GM23248 (cell line): Measurements from ENCODE around the gene EZR. TPM values are rescaled to one million over a fixed set of nuclear protein-coding genes. Genes with fewer than 3 reads are reported as not detected.

ENCODE experiments used
- DNase-seq: peaks from one replicate; pipeline ENCODE4 v3.0.0-alpha.2; 2015
- H2AFZ ChIP-seq: fragments of 200-600 bp; sonication (generic); 2 replicates; pipeline ENCODE4 v1.6.1; 2016; ENCODE audit warnings: antibody characterized with exemption
- H3F3A ChIP-seq: fragments of 200-600 bp; sonication (generic); 2 replicates; pipeline ENCODE4 v1.6.1; 2016; ENCODE audit warnings: mild to moderate bottlenecking, antibody characterized with exemption, mixed run types; ENCODE audit not compliant: insufficient read depth
- H3K27ac ChIP-seq: fragments of 200-600 bp; sonication (generic); 2 replicates; pipeline ENCODE4 v1.5.1; 2016; ENCODE audit warnings: mild to moderate bottlenecking
- H3K27me3 ChIP-seq: fragments of 200-600 bp; sonication (generic); replicated peaks from 2 replicates; pipeline ENCODE4 v1.6.1; 2016; ENCODE audit warnings: mild to moderate bottlenecking; ENCODE audit not compliant: insufficient read depth
- H3K36me3 ChIP-seq: fragments of 200-600 bp; sonication (generic); 2 replicates; pipeline ENCODE4 v1.6.1; 2016; ENCODE audit warnings: low read depth, mild to moderate bottlenecking
- H3K4me1 ChIP-seq: fragments of 200-600 bp; sonication (generic); 2 replicates; pipeline ENCODE4 v1.6.1; 2016; ENCODE audit warnings: mild to moderate bottlenecking; ENCODE audit not compliant: insufficient read depth
- H3K4me2 ChIP-seq: fragments of 200-600 bp; sonication (generic); one replicate; pipeline ENCODE4 v1.6.1; 2016; ENCODE audit warnings: mild to moderate bottlenecking; ENCODE audit not compliant: unreplicated experiment
- H3K4me3 ChIP-seq: fragments of 200-600 bp; sonication (generic); 2 replicates; pipeline ENCODE4 v1.5.1; 2016; ENCODE audit warnings: mild to moderate bottlenecking
- H3K79me2 ChIP-seq: fragments of 200-600 bp; sonication (generic); 2 replicates; pipeline ENCODE4 v1.6.1; 2016; ENCODE audit warnings: mild to moderate bottlenecking; ENCODE audit not compliant: insufficient read depth
- H3K9ac ChIP-seq: fragments of 200-600 bp; sonication (generic); 2 replicates; pipeline ENCODE4 v1.6.1; 2016; ENCODE audit warnings: mild to moderate bottlenecking
- H3K9me2 ChIP-seq: fragments of 200-600 bp; sonication (generic); 2 replicates; pipeline ENCODE4 v1.6.1; 2016; ENCODE audit warnings: mixed run types, mild to moderate bottlenecking, moderate library complexity; ENCODE audit not compliant: insufficient read depth
- H3K9me3 ChIP-seq: fragments of 200-600 bp; sonication (generic); one replicate; pipeline ENCODE4 v1.6.1; 2017; ENCODE audit warnings: low read depth
- H4K20me1 ChIP-seq: fragments of 200-600 bp; sonication (generic); 2 replicates; pipeline ENCODE4 v1.6.0; 2016; ENCODE audit not compliant: insufficient read depth
- EZH2 ChIP-seq: fragments of 200-600 bp; sonication (generic); IDR thresholded peaks from 2 replicates; pipeline ENCODE4 v1.6.1; 2018; ENCODE audit warnings: antibody characterized with exemption, mild to moderate bottlenecking; ENCODE audit not compliant: insufficient read depth, poor library complexity, severe bottlenecking
- EZH2phosphoT487 ChIP-seq: fragments of 200-600 bp; sonication (generic); IDR thresholded peaks from 2 replicates; pipeline ENCODE4 v1.6.1; 2018; ENCODE audit warnings: antibody characterized with exemption, moderate library complexity, mild to moderate bottlenecking, low read depth; ENCODE audit not compliant: insufficient read depth
- WGBS, 2 experiments: methylation state at CpG; one replicate each; pipeline ENCODE4 v1.1.6; 2015 to 2017; ENCODE audit warnings: low lambda C conversion rate in 2 of 2, low coverage in 1 of 2; ENCODE audit errors: missing lambda C conversion rate in 2 of 2; 5-methylcytosine and 5-hydroxymethylcytosine counted together
- in situ Hi-C: fragments of 300-500 bp; cut with MboI; formaldehyde crosslinking; loops from 2 replicates; pipeline ENCODE4 v1.15.0; 2020
- polyA plus RNA-seq: library from polyadenylated mRNA; unstranded; fragments of >200 nt; fragmentation: Nextera tagmentation; extraction: Ambion mirVana; gene quantifications from 2 replicates; pipeline ENCODE4 v1.2.1, GENCODE V29; 2016
- total RNA-seq: library from RNA; depleted of rRNA; stranded (reverse); fragments of >200 nt; shearing (Covaris generic); gene quantifications from 2 replicates; pipeline ENCODE4 v1.2.3, GENCODE V29; 2014

Gene EZR
- total and polyA plus RNA-seq, 2 experiments from 2014 or later, result 52.4 to 65.2 TPM

GRCh38 chr6:158777510-158777909 lies 41.7 kb downstream of the EZR start:
- peaks cover 11% of the 10 kb centered on the region for H3K4me1 ChIP-seq
- H3K4me3 ChIP-seq, result no peak overlapping the region
- no peaks in the 10 kb centered on the region for H3K9me3 ChIP-seq
- 98 to 100% methylated on average over 3 of the region's 3 CpGs for WGBS, 2 experiments
- no peak overlapping the region for H3K9ac ChIP-seq
- TF ChIP-seq EZH2phosphoT487 (no peak), EZH2 (no peak)
- H3K9me2 ChIP-seq, result no peaks in the 10 kb centered on the region
- H3K27ac ChIP-seq, result no peak overlapping the region
- no peak overlapping the region for H2AFZ ChIP-seq
- no peaks in the 10 kb centered on the region for H3K27me3 ChIP-seq
- no peak for DNase-seq
- no peaks in the 10 kb centered on the region for H4K20me1 ChIP-seq
- H3K36me3 ChIP-seq, result peaks cover 17% of the 10 kb centered on the region; the same call in 1 of the 2 replicates
- in situ Hi-C loops, result no loop called here
- H3K4me2 ChIP-seq, result no peak overlapping the region
- H3K79me2 ChIP-seq, result no peaks in the 10 kb centered on the region
- H3F3A ChIP-seq, result peaks cover 10% of the 10 kb centered on the region

- in situ Hi-C loops, result no loop called here
- Histone ChIP-seq H3K4me3 (no peak overlapping the region), H3K36me3 (peaks cover 17% of the 10 kb centered on the region; the same call in 1 of the 2 replicates)
Measured at GRCh38 chr6:158776737-158777136, 42.4 kb downstream of the EZR start.

GRCh38 chr6:158775832-158776231 lies 43.3 kb downstream of the EZR start:
- H2AFZ ChIP-seq, result no peak overlapping the region
- no peak overlapping the region for H3K4me3 ChIP-seq
- H4K20me1 ChIP-seq, result no peaks in the 10 kb centered on the region
- H3F3A ChIP-seq, result peaks cover 10% of the 10 kb centered on the region
- in situ Hi-C loops, result no loop called here
- no peak overlapping the region for H3K27ac ChIP-seq
- no peak for TF ChIP-seq EZH2
- TF ChIP-seq EZH2phosphoT487, result no peak
- H3K27me3 ChIP-seq, result no peaks in the 10 kb centered on the region
- H3K4me2 ChIP-seq, result no peak overlapping the region
- H3K79me2 ChIP-seq, result no peaks in the 10 kb centered on the region
- peaks cover 16% of the 10 kb centered on the region; the same call in 1 of the 2 replicates for H3K36me3 ChIP-seq
- no peaks in the 10 kb centered on the region for H3K9me3 ChIP-seq
- H3K9me2 ChIP-seq, result no peaks in the 10 kb centered on the region
- peaks cover 13% of the 10 kb centered on the region for H3K4me1 ChIP-seq
- H3K9ac ChIP-seq, result no peak overlapping the region
- DNase-seq, result no peak
- WGBS, 2 experiments, result 95 to 99% methylated on average over 5 of the region's 5 CpGs

More at GRCh38 chr6:158776737-158777136, 42.4 kb downstream of the EZR start:
- TF ChIP-seq EZH2 (no peak), EZH2phosphoT487 (no peak)
- WGBS, 2 experiments, result 92 to 100% methylated on average over 2 of the region's 2 CpGs
- no peak overlapping the region for H3K27ac ChIP-seq
- no peaks in the 10 kb centered on the region for H3K9me3 ChIP-seq
- no peaks in the 10 kb centered on the region for H3K79me2 ChIP-seq
- no peak for DNase-seq
- no peaks in the 10 kb centered on the region for H3K27me3 ChIP-seq
- H3F3A ChIP-seq, result peaks cover 10% of the 10 kb centered on the region
- H3K4me2 ChIP-seq, result no peak overlapping the region
- peaks cover 13% of the 10 kb centered on the region for H3K4me1 ChIP-seq
- H3K9ac ChIP-seq, result no peak overlapping the region
- H4K20me1 ChIP-seq, result no peaks in the 10 kb centered on the region
- H3K9me2 ChIP-seq, result no peaks in the 10 kb centered on the region
- H2AFZ ChIP-seq, result no peak overlapping the region

- no peaks in the 10 kb centered on the region for H3K27me3 ChIP-seq
- H3K4me2 ChIP-seq, result no peak overlapping the region
- H3K9me3 ChIP-seq, result no peaks in the 10 kb centered on the region
- no peak overlapping the region for H3K4me3 ChIP-seq
- WGBS, 2 experiments, result 94 to 96% methylated on average over 17 of the region's 17 CpGs
- no peak overlapping the region for H2AFZ ChIP-seq
- no peaks in the 10 kb centered on the region for H3K79me2 ChIP-seq
- no peak overlapping the region for H3K27ac ChIP-seq
- no peaks in the 10 kb centered on the region for H4K20me1 ChIP-seq
- no peaks in the 10 kb centered on the region for H3K9me2 ChIP-seq
- no peak overlapping the region for H3K9ac ChIP-seq
- H3K4me1 ChIP-seq, result peaks cover 13% of the 10 kb centered on the region
- H3K36me3 ChIP-seq, result peaks cover 22% of the 10 kb centered on the region; the same call in 1 of the 2 replicates
- peaks cover 10% of the 10 kb centered on the region for H3F3A ChIP-seq
- in situ Hi-C loops, result no loop called here
- no peak for TF ChIP-seq EZH2
- no peak for TF ChIP-seq EZH2phosphoT487
- no peak for DNase-seq
Measured at GRCh38 chr6:158774717-158775449, 44.3 kb downstream of the EZR start.
